G401 (cell line): ENCODE results near the gene ARHGEF16. TPM values are rescaled to one million over a fixed set of nuclear protein-coding genes. Genes with fewer than 3 reads are reported as not detected.

ENCODE experiments used
- DNase-seq: peaks from one replicate; pipeline ENCODE4 v3.0.0-alpha.2; 2015; ENCODE audit warnings: low spot score
- in situ Hi-C: cut with HindIII; loops from 2 replicates; pipeline ENCODE4 v1.10.0; 2016; ENCODE audit warnings: low sequenced_read_pairs, mixed read lengths
- total RNA-seq: library from RNA; depleted of rRNA; stranded (reverse); fragments of >200 nt; shearing (Covaris generic); gene quantifications from 2 replicates; pipeline ENCODE4 v1.2.3, GENCODE V29; 2014

The ARHGEF16 gene
- total RNA-seq, 1 experiment from 2014 or later: 16.0 TPM

- in situ Hi-C loops: no loop called here
- DNase-seq: no peak
Measured at GRCh38 chr1:3434406-3435110, 19.9 kb upstream of the ARHGEF16 start.

- no peak for DNase-seq
- in situ Hi-C loops: no loop called here
Measured at GRCh38 chr1:3435666-3436065, 18.8 kb upstream of the ARHGEF16 start.

GRCh38 chr1:3436451-3436850, 18.0 kb upstream of the ARHGEF16 start:
- in situ Hi-C loops: no loop called here
- no peak for DNase-seq

GRCh38 chr1:3436901-3437300, 17.6 kb upstream of the ARHGEF16 start:
- no peak for DNase-seq
- in situ Hi-C loops: no loop called here

- in situ Hi-C loops: no loop called here
Measured at GRCh38 chr1:3438661-3439180, 15.7 kb upstream of the ARHGEF16 start.

GRCh38 chr1:3439346-3440299, 14.8 kb upstream of the ARHGEF16 start:
- in situ Hi-C loops: no loop called here
- DNase-seq: no peak

More at GRCh38 chr1:3438661-3439180, 15.7 kb upstream of the ARHGEF16 start:
- DNase-seq: no peak

GRCh38 chr1:3440300-3440681, 14.2 kb upstream of the ARHGEF16 start:
- in situ Hi-C loops: no loop called here
- no peak for DNase-seq

- no peak for DNase-seq
- in situ Hi-C loops: no loop called here
Measured at GRCh38 chr1:3440711-3441409, 13.6 kb upstream of the ARHGEF16 start.

GRCh38 chr1:3441410-3441847, 13.0 kb upstream of the ARHGEF16 start:
- no peak for DNase-seq
- in situ Hi-C loops: no loop called here

GRCh38 chr1:3441880-3442279, 12.6 kb upstream of the ARHGEF16 start:
- no peak for DNase-seq
- in situ Hi-C loops: no loop called here

GRCh38 chr1:3442331-3442730, 12.1 kb upstream of the ARHGEF16 start:
- DNase-seq: no peak
- in situ Hi-C loops: no loop called here

GRCh38 chr1:3442901-3443300, 11.6 kb upstream of the ARHGEF16 start:
- DNase-seq: no peak
- in situ Hi-C loops: no loop called here

- in situ Hi-C loops: no loop called here
- DNase-seq: no peak
Measured at GRCh38 chr1:3443807-3444206, 10.7 kb upstream of the ARHGEF16 start.

- DNase-seq: no peak
- in situ Hi-C loops: no loop called here
Measured at GRCh38 chr1:3444298-3444697, 10.2 kb upstream of the ARHGEF16 start.

- DNase-seq: no peak
- in situ Hi-C loops: no loop called here
Measured at GRCh38 chr1:3444736-3445135, 9.7 kb upstream of the ARHGEF16 start.

- in situ Hi-C loops: no loop called here
- no peak for DNase-seq
Measured at GRCh38 chr1:3450202-3450863, 4.1 kb upstream of the ARHGEF16 start.

GRCh38 chr1:3450983-3451382, 3.5 kb upstream of the ARHGEF16 start:
- in situ Hi-C loops: no loop called here
- no peak for DNase-seq

GRCh38 chr1:3451994-3452865, 2.2 kb upstream of the ARHGEF16 start:
- in situ Hi-C loops: no loop called here
- DNase-seq: no peak
